AG08395 (cell line): Measurements from ENCODE around the gene PCYOX1L.

Source experiments
- DNase-seq: peaks from one replicate; pipeline ENCODE4 v3.0.0; 2012; ENCODE audit warnings: mixed read lengths, low spot score

PCYOX1L gene, protein sequence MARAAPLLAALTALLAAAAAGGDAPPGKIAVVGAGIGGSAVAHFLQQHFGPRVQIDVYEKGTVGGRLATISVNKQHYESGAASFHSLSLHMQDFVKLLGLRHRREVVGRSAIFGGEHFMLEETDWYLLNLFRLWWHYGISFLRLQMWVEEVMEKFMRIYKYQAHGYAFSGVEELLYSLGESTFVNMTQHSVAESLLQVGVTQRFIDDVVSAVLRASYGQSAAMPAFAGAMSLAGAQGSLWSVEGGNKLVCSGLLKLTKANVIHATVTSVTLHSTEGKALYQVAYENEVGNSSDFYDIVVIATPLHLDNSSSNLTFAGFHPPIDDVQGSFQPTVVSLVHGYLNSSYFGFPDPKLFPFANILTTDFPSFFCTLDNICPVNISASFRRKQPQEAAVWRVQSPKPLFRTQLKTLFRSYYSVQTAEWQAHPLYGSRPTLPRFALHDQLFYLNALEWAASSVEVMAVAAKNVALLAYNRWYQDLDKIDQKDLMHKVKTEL

DNA sequence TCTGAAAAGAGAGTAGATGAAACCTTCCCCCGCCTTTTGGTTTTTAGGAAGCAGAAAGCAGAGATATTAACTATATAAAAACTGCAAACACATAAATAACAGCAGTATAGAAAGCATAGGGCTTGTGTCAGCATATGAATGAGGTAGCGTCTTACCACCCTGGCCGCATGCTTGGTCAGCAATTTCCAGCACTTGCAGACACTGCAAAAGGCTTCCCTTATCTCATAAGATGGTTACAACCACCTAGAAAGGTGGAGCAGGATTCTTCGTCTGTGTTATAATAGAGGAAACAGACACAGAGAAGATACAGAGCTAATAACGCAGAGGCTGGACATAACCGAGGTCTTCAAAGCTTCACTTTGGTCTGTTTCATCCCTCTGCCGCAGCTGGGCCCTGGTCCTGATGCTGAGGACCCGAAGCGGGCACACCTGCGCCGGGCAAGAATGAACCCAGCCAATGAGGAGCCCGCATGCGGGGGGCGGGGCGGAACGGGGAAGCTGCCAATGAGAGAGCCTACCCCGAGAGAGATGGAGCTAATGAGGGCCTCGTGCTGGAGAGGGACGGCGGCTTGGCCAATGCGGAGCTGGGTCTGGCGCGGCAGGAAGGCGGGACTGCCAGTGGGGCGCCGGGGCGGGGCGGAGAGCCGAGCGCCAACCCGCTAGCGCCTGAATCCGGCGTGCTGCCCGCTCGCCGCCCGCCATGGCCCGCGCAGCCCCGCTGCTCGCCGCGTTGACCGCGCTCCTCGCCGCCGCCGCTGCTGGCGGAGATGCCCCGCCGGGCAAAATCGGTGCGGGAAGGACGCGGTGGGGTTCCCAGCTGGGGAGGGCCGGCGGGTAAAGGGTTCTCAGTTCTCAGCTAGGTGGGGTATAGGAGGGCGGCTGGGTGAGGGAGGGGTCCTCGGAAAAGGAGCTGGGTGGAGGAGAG, at the start of gene PCYOX1L:
Gene PCYOX1L, plus strand, starts transcription at position 677 of the 924 bp plus-strand sequence. Its CDS starts 23 bp downstream, at position 700.
- DNase-seq = peak; percentile 99

- DNase-seq = no peak
Observed at GRCh38 chr5:149309354-149309753, 48.5 kb upstream of the PCYOX1L start.

GRCh38 chr5:149310488-149310887, 47.4 kb upstream of the PCYOX1L start:
- no peak for DNase-seq

DNA sequence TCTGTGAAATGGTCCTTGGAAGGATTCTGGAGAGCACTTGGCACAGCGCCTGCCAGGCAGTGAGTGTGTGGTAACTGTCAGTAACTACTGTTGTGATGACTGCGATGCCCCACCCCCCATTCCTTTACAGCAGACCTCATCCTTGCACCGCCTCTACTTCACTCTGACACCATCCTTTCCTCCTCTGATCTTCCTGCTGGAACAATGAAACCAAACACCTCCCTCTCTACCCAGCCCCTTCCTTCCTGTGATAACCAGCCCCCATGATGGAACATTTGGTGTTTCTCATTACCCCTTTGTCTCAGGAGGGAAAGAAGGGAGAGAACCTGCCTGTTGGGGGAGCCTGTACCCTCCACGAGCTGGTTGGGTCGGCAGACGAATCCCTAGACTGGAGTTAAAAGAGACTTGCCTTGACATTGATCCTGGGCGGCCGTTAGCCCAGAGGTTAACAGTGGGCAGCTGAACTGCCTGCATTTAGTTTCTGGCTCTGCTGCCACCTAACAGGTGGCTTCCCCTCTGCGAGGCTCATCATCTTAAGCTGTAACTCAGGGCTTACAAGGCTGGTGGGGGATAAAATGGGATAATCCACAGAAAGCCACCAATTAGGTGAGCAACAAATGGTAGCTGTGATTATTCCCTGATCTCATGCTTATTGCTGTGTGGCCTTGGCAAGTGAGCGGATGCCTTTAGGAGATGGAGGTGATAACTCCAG, 46.7 kb upstream of the PCYOX1L start:
- DNase-seq = peak; percentile 27

- no peak for DNase-seq
Observed at GRCh38 chr5:149313151-149313841, 44.5 kb upstream of the PCYOX1L start.

DNA sequence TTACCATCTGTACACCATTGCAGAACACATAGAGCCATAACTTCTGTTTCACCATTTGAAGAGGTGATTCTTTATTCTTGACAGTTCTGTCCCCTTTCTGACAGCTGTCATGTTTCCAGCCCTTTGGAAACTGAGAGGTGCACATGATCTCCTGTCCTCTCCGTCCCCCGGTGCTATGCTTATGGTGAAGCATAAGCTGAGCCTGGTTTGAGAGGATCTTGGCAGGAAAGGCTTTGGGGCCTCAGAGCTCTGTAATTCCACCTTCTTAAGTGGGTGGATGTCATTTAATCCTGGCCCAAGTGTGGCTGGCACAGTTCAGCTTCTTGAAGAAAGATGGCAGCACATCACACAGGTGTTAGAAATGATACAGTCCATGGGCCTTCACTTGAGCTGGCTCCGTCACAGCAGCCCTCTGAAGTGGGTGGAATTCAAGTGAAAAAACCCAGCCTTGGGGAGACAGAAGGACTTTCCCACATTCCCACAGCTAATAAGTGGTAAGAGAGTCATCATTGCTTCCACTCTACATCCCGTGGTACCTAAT, 43.2 kb upstream of the PCYOX1L start:
- DNase-seq = no peak

GRCh38 chr5:149315753-149316152, 42.1 kb upstream of the PCYOX1L start:
- no peak for DNase-seq

DNA sequence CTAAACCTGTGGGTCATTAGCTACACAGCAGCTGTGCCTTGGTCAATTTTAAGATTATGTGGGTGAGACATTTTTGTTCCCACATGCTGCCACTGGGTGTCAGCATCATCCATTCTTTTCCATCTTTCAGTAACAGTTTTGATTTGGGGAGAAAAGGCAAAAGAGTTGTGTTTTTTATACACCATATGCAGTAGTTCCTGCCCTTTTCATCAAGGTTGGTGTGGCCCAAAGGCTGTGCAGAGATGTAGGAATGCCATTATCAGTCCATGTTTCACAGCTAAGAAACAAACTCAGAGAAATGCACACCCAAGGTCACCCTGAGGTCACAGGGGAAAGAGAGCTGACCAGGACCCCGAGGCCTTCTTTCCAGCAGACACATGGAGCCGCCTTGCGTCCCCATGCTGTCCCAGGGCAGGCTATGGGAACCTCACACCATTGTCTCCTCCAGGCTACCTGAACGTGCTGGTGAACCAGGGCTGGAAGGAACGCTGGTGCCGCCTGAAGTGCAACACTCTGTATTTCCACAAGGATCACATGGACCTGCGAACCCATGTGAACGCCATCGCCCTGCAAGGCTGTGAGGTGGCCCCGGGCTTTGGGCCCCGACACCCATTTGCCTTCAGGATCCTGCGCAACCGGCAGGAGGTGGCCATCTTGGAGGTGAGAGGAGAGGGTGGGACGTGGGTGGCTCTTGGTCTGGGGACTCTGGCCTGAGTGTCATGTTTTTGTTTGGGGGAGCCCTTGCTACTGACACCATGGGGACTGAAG, 40.4 kb upstream of the PCYOX1L start:
- peak; percentile 78 for DNase-seq

- no peak for DNase-seq
Observed at GRCh38 chr5:149319174-149319573, 38.7 kb upstream of the PCYOX1L start.

DNA sequence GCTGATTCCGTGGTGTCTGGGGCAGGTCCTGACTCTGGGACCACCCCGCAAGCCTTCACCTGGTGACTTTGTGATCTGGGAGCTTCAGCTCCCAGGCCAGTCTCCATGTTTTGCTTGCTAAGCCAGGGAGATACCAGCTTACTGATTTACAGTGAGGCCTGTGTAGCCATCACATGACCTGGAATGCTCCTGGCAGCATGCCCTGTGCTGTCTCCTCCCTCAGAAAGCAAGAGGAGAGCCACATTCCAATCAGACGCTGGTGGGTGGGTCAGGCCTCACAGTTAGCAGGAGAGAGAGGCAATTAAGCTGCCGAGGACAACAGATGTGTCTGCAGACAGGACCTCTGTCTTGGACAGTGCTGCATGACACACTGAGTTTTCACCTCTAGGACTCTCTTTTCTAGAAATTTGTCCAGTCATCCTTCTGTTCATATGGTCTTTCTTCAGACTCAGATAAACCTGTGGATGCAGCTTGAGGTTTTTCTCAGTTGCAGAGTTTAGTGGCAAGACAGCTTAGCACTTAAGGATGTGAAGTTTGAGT, 37.0 kb upstream of the PCYOX1L start:
- DNase-seq = peak; percentile 91

GRCh38 chr5:149322518-149322917, 35.3 kb upstream of the PCYOX1L start:
- no peak for DNase-seq

DNA sequence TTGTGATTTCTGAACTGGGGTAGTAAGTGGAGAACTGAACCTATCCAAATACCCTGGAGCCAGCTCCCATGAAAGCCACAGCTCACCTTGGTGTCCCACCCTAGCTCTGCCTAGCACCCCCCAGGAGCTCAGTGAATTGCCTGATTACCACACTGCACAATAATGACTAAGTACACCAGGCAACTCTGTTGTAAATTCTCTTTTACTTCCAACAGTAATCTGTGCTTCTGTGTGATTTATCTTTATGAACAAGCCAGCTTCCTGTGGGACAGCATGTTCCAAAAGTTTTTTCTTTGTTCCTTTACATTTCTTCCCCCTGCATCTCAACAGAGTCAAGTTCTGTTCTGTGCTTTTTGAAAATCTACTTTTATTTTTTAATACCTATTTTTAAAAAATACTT, 34.6 kb upstream of the PCYOX1L start:
- DNase-seq = no peak

GRCh38 chr5:149323621-149324205, 34.1 kb upstream of the PCYOX1L start:
- DNase-seq = no peak

DNA sequence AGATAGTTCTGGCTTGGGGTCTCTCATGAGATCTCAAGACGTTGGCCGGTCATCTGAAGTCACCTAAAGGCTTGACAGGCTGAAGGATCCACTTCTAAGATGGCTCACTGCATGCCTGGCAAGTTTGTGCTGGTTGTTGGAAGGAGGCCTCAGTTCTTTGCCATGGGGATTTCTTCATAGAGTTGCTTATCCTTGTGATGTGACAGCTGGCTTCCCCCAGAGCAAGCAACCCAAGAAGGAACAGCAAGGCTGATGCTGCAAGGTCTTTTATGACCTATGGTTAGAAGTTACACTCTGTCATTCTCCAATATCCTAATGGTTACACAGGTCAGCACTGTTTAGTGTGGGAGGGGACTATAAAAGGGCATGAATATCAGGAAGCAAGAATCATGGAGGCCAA, 33.2 kb upstream of the PCYOX1L start:
- DNase-seq = no peak

GRCh38 chr5:149325166-149325735, 32.6 kb upstream of the PCYOX1L start:
- no peak for DNase-seq

DNA sequence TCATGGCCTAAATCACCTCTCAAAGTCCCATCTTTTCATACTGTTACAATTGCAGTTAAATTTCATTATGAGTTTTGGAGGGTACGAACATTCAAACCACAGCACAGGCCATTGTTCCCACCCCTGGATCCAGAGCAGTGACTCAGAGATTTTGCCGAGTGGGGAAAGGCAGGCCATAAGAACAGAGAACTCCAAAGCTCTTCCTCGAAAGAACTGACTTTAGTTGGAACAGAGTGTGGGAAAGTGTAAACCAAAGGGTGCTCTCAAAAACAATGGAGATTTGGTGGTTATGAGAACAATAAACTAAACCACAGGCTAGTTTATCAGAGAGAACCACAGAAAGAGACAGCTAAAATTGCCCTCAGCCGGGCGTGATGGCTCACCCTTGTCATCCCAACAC, 32.0 kb upstream of the PCYOX1L start:
- no peak for DNase-seq

DNA sequence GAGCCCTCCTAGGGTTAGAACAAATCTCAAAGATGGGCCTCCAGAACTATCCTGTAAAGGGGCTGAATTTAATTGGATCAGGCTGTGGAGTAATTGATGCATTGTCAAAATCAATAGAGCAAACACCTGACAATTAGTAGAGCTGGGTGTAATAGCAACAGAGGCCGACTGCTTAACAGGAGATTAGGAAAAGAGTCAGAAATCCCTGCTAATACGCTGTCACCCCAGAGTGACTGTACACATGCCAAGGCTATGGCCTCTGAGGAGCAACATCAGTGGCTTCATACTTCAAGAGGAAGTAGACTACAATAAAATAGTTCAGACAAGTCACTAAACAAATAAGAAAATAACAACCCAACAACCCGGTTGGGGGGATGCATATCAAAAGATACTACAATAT, 31.2 kb upstream of the PCYOX1L start:
- no peak for DNase-seq

DNA sequence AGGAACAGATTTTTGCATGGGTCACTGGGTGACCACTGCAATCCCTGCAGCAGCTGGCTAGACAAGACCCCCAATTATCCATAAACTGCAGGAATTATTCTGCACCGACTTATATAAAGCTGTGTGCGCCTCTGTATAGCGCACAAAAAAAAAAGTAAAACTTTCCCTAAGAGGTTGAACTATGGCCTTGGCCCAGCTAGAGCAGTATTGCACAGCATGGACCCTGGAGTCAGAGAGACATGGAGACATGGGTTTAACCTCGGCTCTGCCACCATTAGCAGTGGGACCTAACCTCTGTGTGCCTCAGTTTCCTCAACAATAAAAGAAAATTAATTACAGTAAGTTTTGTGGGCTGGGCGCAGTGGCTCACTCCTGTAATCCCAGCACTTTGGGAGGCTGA, 29.7 kb upstream of the PCYOX1L start:
- no peak for DNase-seq

GRCh38 chr5:149333711-149334443, 24.0 kb upstream of the PCYOX1L start:
- no peak for DNase-seq
